Chondrocyte (in vitro differentiated cells): ENCODE results near the gene UBE2R2. TPM values are rescaled to one million over a fixed set of nuclear protein-coding genes. Genes with fewer than 3 reads are reported as not detected.
A peak's percentile ranks its signal among the peaks of the same experiment; 100 is the strongest.

ENCODE experiments used
- DNase-seq: peaks from one replicate; pipeline ENCODE4 v3.0.0; 2021; ENCODE audit warnings: mixed read lengths, low spot score
- H3K27ac Mint-ChIP-seq: one replicate; pipeline ENCODE4 v1.8.0; 2021; ENCODE audit warnings: mild to moderate bottlenecking, moderate library complexity, mixed read lengths; ENCODE audit not compliant: unreplicated experiment
- H3K27me3 Mint-ChIP-seq: 2 replicates; pipeline ENCODE4 v1.8.0; 2021; ENCODE audit warnings: low read depth, mixed read lengths
- H3K36me3 Mint-ChIP-seq: 2 replicates; pipeline ENCODE4 v1.8.0; 2021; ENCODE audit warnings: low read depth, mixed read lengths
- H3K4me1 Mint-ChIP-seq: 2 replicates; pipeline ENCODE4 v1.8.0; 2021; ENCODE audit warnings: low read depth, mild to moderate bottlenecking, mixed read lengths
- H3K4me3 Mint-ChIP-seq: one replicate; pipeline ENCODE4 v1.8.0; 2021; ENCODE audit warnings: mild to moderate bottlenecking, moderate library complexity, mixed read lengths; ENCODE audit not compliant: unreplicated experiment
- H3K9me3 Mint-ChIP-seq: 2 replicates; pipeline ENCODE4 v1.8.0; 2021; ENCODE audit warnings: low read depth, mixed read lengths
- CTCF ChIP-seq: fragments of 200-600 bp; sonication (generic); IDR thresholded peaks from 2 replicates; pipeline ENCODE4 v1.5.0; 2021; ENCODE audit warnings: antibody characterized with exemption, mild to moderate bottlenecking, moderate library complexity
- total RNA-seq: library from RNA; stranded (reverse); gene quantifications from 3 replicates; pipeline ENCODE4 v1.2.1, GENCODE V29; 2021

UBE2R2 gene
- total RNA-seq, 1 donor from 2014 or later = 48.8 TPM

GRCh38 chr9:33780276-33780675 is 36.7 kb upstream of the UBE2R2 start:
- Mint-ChIP-seq H3K4me1 (peaks cover 44% of the 10 kb centered on the region), H3K27me3 (no peaks in the 10 kb centered on the region), H3K4me3 (no peak overlapping the region), H3K36me3 (peaks cover 1% of the 10 kb centered on the region), H3K9me3 (peaks cover 22% of the 10 kb centered on the region), H3K27ac (peak overlapping the region; percentile 88)
- no peak for TF ChIP-seq CTCF
- DNase-seq = no peak

- Mint-ChIP-seq H3K4me1 (peaks cover 44% of the 10 kb centered on the region), H3K27ac (no peak overlapping the region), H3K27me3 (peaks cover 10% of the 10 kb centered on the region), H3K9me3 (peaks cover 14% of the 10 kb centered on the region), H3K4me3 (no peak overlapping the region), H3K36me3 (no peaks in the 10 kb centered on the region)
- DNase-seq = no peak
- TF ChIP-seq CTCF = no peak
These were observed 35.2 kb upstream of the UBE2R2 start for GRCh38 chr9:33781736-33782135.

- no peak overlapping the region for H3K4me3 Mint-ChIP-seq
- TF ChIP-seq CTCF = no peak
- H3K27me3 Mint-ChIP-seq = peaks cover 10% of the 10 kb centered on the region
- no peaks in the 10 kb centered on the region for H3K36me3 Mint-ChIP-seq
- H3K9me3 Mint-ChIP-seq = peaks cover 12% of the 10 kb centered on the region
- no peak for DNase-seq
- peaks cover 44% of the 10 kb centered on the region for H3K4me1 Mint-ChIP-seq
- no peak overlapping the region for H3K27ac Mint-ChIP-seq
These were observed 34.4 kb upstream of the UBE2R2 start for GRCh38 chr9:33782395-33783152.

- no peak overlapping the region for H3K27ac Mint-ChIP-seq
- peaks cover 5% of the 10 kb centered on the region for H3K9me3 Mint-ChIP-seq
- no peak overlapping the region for H3K4me3 Mint-ChIP-seq
- H3K4me1 Mint-ChIP-seq = peaks cover 21% of the 10 kb centered on the region
- DNase-seq = no peak
- no peaks in the 10 kb centered on the region for H3K36me3 Mint-ChIP-seq
- peaks cover 10% of the 10 kb centered on the region for H3K27me3 Mint-ChIP-seq
- peak; percentile 51 for TF ChIP-seq CTCF
These were observed 31.0 kb upstream of the UBE2R2 start for GRCh38 chr9:33785914-33786313.

GRCh38 chr9:33786681-33787080 is 30.3 kb upstream of the UBE2R2 start:
- Mint-ChIP-seq H3K9me3 (peaks cover 5% of the 10 kb centered on the region), H3K36me3 (no peaks in the 10 kb centered on the region), H3K4me1 (peaks cover 18% of the 10 kb centered on the region), H3K4me3 (no peak overlapping the region), H3K27me3 (peaks cover 10% of the 10 kb centered on the region), H3K27ac (no peak overlapping the region)
- no peak for TF ChIP-seq CTCF
- no peak for DNase-seq
